OCI-M2 (cell line): Measurements from ENCODE around the gene SMYD5.
"Not testable (repeated sequence)": the region's sequence is repeated elsewhere in the genome, so short reads cannot be mapped to it uniquely, and the experiment has no call there.

ENCODE experiments used
- DNase-seq: peaks from one replicate; lab custom pipeline; 2025; ENCODE audit not compliant: unreplicated experiment; lab: John Stamatoyannopoulos, UW

The SMYD5 gene

DNA sequence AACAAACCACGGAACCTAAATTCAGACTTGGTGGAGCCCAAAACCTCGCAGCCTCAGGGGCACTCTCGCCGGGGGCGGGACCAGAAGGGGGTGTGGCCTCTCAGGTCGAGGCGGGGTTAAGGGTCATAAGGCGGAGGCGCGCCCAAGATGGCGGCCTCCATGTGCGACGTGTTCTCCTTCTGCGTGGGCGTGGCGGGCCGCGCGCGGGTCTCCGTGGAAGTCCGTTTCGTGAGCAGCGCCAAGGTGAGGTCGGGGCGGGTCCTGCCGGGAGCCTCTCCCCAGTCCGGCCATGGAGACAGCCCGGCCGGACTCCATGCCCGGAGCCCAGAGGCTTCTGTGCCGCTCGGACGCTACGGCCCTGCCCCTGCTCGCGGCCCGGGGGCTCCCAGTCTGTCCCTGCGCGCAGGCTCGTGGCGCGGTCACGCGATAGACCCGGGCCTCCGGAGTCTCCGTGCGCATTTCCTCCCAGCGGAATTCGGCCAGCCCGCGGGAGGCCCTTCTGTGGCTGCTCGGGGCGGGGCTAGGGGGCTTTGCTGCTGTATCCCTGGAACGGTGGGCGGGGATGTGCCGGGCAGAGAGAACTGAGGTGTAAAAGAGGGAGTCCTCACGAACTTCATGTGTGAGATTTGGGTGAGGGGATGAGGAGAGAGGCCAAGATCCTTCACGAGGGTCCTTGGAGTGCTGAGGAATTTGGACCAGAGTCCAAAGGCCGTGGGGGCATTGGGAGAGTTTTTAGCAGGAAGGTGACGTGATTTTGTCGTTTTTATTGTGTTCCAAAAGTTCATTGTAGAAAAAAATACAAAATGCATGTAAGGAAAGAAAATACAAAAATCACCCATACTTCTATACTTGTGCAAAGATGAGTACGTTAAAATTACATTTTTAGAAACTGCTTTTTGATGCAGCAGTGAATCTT lies at the start of gene SMYD5:
SMYD5 (plus strand) TSS at position 126 of the 916 bp plus-strand sequence; CDS start at position 148, 22 bp downstream.
- peak; percentile 25 for DNase-seq

- DNase-seq = not testable (repeated sequence)
Measured at GRCh38 chr2:73165978-73166377, 48.1 kb upstream of the SMYD5 start.

GRCh38 chr2:73166813-73167212 lies 47.2 kb upstream of the SMYD5 start:
- DNase-seq = not testable (repeated sequence)

- DNase-seq = not testable (repeated sequence)
Measured at GRCh38 chr2:73168348-73168747, 45.7 kb upstream of the SMYD5 start.

GRCh38 chr2:73170341-73170740 lies 43.7 kb upstream of the SMYD5 start:
- not testable (repeated sequence) for DNase-seq

DNA sequence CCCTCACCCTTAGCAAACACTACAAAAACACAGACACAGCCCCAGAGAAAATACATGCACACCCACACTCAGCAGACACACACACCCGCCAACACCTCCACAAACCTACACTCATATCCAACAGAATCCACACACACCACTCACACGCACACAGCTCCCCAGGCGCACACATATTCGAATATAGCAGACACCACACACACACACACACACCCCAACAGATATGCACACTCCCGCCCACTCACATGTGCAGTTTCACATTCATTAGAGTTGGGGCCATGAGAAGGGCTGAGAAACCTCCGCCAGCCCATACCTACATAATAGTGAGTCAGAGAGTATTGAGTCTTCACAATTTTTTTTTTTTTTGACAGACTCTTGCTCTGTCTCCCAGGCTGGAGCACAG lies 41.1 kb upstream of the SMYD5 start:
- no peak for DNase-seq

DNA sequence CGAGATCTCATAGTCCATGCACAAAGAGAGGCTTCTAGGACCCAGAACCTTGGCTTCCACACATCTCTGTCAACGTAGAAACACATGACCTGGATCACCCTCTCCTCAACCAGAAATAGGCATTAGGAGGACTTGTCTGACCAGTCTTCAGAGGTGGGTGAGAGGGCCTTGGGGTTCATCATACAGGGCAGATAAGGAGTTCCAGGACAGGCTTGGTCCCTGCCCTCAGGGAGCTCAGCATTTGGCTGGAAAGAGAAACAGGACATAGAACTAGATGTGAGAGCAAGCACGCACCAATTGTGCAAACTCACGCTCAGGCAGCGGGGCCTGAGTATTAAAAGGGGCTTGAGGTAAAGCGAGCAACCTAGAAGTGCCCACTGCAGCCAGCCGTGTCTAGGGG lies 40.3 kb upstream of the SMYD5 start:
- DNase-seq = no peak

DNA sequence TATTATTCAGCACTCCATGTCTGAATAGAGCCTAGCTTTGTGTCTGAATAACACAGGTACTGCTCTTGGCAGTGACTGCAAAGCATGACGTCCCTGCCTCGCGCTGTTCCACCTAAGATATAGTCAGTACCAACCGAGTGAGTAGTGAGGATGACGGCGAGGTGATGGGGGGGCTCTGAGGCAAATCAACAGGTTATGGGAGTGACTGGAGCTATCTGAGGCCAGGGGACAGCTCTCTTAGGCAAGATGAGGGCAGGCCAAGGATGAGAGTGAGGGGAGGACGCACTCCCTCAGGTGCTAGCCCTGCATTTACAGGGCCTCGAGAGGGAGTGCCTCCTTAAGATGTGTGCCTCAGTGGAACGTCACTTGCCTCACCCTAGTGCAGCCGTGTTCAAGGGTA lies 39.8 kb upstream of the SMYD5 start:
- no peak for DNase-seq

DNA sequence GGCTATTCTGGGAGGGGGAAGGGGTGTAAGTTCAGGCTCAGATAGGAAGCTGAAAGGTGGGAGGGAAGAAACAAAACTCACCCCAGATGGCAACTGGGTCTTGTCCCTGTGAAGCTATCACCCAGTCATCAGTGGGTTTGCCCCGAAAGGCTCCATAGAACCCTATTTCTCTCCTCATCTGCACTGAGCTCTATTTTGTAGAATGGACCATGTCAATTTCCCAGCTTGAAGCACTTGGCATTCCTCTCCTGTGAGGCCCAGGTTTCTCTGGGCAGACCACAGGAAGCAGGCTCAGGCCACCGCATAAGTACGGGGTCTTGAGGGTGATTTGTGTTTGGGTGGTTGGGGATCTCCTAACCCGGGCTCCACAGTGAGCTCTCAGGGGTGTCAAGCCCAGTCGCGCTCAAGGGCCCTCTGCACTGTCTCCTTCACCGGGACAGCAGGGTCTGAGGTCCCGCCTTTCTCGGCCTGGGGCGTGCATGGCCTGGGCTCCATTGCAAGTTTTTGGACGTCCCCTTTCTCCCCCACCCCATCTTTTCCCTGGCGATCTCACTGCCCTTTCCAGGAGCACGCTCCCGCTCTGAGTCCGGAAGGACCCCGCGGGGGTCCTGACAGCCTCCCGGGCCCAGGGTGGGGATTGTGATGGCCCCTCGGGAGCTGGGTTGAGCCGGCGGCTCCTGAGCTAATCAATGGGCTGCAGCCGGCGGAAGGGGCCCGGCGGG lies 38.9 kb upstream of the SMYD5 start:
- no peak for DNase-seq

DNA sequence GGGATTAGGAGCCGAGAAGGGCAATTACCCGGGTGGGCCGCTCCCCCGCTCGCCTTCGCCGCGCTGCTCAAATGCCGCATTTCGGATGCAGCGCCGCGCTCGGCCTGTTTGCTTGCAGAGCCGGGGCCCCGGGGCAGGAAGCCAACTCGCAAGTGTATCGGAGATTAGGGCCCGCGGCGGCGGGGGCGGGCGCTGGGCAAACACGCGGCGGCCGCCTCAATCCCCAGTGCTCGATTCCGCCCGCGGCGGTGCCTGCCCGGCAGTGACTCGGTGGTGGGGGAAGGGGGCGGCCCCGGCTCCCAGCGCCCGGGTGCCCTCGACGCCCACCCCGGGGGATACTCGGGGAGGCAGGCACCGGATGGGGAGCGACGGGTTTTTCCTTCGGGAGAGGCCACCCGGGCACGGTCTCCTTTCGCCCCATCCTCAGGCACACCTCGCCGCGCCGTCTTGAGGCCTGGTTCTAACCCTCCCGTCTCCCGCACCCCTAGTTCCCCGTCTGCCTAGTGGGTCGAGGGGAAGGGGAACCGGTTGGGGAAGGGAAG lies 38.3 kb upstream of the SMYD5 start:
- DNase-seq = peak; percentile 50

DNA sequence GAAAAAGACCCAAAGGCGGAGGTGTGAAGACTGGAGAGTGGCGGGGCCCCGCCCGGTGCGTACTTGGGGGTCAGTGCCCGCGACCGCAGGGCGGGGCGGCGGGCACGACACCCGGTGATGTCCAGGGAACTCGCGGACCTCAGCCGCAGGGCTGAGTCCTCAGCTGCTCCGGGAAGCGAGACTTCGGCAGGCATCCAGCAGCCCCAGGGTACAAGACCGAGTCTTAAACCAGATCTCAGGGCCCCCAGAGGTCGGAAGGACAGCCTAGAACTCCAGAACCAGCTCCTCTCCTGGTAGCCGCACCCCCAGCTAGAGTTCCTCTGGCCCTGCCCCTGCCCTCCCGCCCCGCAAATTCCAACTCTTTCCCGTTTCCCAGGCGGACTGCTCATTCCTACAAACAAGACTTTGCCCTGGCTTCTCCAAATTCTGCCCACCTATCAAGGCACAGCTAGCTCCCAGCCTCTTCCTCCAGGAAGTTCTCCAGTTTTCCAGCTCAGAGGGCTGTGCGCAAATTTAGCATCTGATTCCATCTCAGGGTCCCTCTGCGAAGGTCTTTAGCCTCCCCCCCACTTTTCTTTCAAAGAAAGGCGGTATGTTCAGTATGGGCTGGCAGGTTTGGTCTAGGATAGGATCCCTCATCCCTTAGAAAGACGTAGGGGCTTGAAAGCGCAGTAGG lies 37.7 kb upstream of the SMYD5 start:
- no peak for DNase-seq

DNA sequence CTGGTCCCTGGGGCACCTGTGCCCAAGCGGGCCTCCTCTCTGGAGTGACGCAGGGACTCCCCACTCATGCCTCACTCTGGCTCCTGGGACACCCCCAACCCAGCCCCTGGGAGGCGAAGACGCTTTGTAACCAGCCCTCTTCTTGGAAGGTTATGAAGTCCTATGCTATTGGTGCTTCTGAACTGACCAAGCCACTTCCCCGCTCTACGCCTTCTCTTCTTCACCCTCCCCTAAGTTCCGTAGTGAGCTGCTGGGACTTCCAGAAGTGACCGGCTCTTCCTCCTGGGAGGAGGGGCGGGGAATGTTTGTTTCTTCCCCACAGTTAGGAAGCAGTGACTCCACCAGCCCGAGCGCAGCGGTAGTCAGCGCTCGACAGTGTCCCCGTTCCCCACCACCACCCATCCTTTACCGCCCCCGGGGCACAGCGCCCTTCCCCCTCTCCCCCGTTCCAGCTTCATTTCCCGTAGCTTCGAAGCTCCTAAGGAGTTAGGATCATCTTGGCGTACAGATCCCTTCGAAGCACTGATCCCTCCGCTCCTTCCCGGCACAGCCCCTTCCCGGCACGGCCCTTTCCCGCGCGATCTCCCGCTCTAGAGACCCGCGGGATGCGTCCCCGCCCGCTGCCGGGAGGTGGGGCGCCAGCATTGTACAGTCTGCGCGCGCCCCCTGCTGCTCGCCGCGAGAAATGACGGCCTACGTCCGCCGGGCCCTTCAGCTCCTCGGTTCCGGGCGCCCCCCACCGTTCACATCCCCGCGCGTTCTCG lies 37.0 kb upstream of the SMYD5 start:
- peak; percentile 57 for DNase-seq

DNA sequence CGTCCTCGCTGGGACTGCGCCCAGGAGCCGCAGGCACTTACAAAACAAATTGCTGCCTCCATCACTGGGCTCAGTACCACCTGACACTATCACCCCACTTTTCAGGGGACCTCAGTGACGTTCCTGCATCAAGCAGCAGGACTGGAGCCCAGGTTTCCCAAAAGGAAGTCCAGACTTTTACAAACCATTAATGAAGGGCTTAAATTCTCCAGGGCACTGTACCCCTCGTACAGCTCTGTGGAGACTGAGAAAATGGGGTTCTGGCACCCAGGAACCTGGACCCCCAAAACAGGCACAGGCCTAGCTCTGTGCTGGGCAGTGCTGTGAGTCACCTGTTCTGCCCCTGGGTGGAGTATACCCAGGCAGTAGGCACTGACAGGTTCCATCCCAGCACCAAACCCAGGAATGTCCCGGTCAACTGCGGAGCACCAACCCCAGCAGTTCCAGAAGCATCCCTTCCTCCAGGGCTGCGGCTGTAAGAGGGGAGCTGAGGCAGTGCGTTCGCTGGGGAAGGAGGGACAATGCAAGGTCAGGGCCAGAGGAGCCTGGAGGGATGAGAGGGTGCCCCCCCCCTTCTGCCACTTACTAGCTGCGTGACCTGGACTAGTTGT lies 36.3 kb upstream of the SMYD5 start:
- no peak for DNase-seq

DNA sequence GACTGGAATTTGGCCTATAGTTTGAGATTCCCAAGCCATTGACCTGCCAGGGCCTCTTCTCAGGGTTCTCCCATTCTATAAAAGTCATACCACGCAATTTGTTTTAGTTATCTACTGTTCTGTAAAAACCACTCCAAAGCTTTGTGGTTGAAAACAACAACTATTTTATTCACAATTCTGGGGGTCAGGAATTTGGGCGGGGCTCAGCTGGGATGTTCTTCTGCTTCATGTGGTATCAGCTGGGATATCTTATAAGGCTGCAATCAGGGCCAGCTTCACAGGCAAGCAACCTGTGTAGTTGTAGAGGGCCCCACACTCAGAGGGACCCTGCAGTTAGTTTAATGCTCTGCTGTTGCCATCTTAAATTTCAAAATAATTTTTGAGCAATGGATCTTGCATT lies 28.1 kb upstream of the SMYD5 start:
- DNase-seq = no peak

GRCh38 chr2:73187549-73187948 lies 26.5 kb upstream of the SMYD5 start:
- DNase-seq = no peak

- no peak for DNase-seq
Measured at GRCh38 chr2:73197579-73197978, 16.5 kb upstream of the SMYD5 start.

- not testable (repeated sequence) for DNase-seq
Measured at GRCh38 chr2:73200281-73200680, 13.8 kb upstream of the SMYD5 start.

DNA sequence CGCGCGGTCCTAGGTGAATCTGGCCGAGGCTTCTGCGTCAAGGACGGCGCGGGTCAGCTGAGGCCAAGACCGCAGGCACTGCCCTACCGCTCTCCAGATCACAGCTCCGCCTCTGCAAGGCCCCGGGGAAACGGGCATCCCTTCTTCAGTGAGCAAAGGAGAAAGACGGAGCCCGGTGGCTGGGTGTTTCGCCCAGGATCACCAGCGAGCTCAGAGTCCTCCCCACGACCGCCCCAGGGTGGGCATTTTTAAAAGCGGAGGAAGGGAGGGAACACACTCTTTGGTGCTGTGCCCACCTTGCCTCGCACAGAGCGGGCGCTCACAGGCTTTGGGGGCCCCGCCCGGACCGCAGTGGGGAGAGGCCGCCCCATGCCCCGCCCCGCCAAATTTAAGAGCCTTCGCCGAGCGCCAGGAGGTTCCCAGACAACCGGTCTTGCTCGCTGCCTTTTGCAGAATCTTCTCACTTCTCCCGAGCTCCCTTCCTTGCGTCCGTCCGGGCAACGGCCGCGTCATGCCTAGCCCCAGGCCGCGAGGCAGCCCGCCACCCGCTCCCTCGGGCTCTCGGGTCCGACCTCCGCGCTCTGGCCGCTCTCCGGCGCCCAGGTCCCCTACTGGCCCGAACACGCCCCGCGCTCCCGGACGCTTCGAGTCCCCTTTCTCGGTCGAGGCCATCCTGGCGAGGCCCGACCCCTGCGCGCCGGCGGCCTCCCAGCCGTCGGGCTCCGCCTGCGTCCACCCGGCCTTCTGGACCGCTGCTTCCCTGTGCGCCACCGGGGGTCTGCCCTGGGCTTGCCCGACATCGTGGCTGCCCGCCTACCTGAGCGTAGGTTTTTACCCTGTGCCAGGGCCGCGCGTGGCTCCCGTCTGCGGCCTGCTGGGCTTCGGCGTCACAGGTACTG lies 11.6 kb upstream of the SMYD5 start, which contains the start of gene NOTO:
NOTO (plus strand) TSS at position 419 of the 899 bp plus-strand sequence; CDS start at position 512, 93 bp downstream.
- no peak for DNase-seq
